GM21526 (cell line): ENCODE data around the gene CPTP.

ENCODE experiments used
- ATAC-seq: cut with Tn5 transposase; IDR thresholded peaks from one replicate; pipeline ENCODE4 v1.9.1; 2021; ENCODE audit warnings: moderate library complexity; ENCODE audit not compliant: unreplicated experiment, low FRiP score

CPTP gene

GRCh38 chr1:1324524-1325287 lies at the start of gene CPTP, which contains the start of gene INTS11:
Gene CPTP (plus strand): TSS chr1:1324802. CDS start chr1:1326911, 2,109 bp downstream.
Gene INTS11 (minus strand): TSS chr1:1324660. CDS start chr1:1324608, 52 bp downstream.
- ATAC-seq = peak; percentile 49

GRCh38 chr1:1274931-1275431 lies 49.6 kb upstream of the CPTP start:
- no peak for ATAC-seq

- no peak for ATAC-seq
Observed at GRCh38 chr1:1275836-1276235, 48.8 kb upstream of the CPTP start.

- no peak for ATAC-seq
Observed at GRCh38 chr1:1278620-1279019, 46.0 kb upstream of the CPTP start.

- ATAC-seq = no peak
Observed at GRCh38 chr1:1279028-1279427, 45.6 kb upstream of the CPTP start.

- no peak for ATAC-seq
Observed at GRCh38 chr1:1280782-1281481, 43.7 kb upstream of the CPTP start.

GRCh38 chr1:1281533-1282321 lies 42.9 kb upstream of the CPTP start:
- no peak for ATAC-seq

- no peak for ATAC-seq
Observed at GRCh38 chr1:1282998-1283397, 41.6 kb upstream of the CPTP start.

- no peak for ATAC-seq
Observed at GRCh38 chr1:1283821-1284220, 40.8 kb upstream of the CPTP start.

- no peak for ATAC-seq
Observed at GRCh38 chr1:1284221-1285101, 40.1 kb upstream of the CPTP start.

- ATAC-seq = no peak
Observed at GRCh38 chr1:1285102-1285571, 39.5 kb upstream of the CPTP start.

GRCh38 chr1:1285611-1286311 lies 38.8 kb upstream of the CPTP start:
- ATAC-seq = no peak

GRCh38 chr1:1286313-1287261 lies 38.0 kb upstream of the CPTP start:
- ATAC-seq = no peak

GRCh38 chr1:1287288-1288110 lies 37.1 kb upstream of the CPTP start:
- ATAC-seq = no peak

- no peak for ATAC-seq
Observed at GRCh38 chr1:1290238-1290731, 34.3 kb upstream of the CPTP start.

- no peak for ATAC-seq
Observed at GRCh38 chr1:1291023-1291528, 33.5 kb upstream of the CPTP start.
